GM23338 (cell line): ENCODE results near the gene ARMC7.

Experiments used
- CREB1 ChIP-seq: fragments of 250-450 bp; sonication (Bioruptor Pico); IDR thresholded peaks from 2 replicates; pipeline ENCODE4 v1.5.0; 2020; ENCODE audit warnings: low read depth, mild to moderate bottlenecking, moderate library complexity
- CTCF ChIP-seq, 2 experiments: fragments of 200-600 bp in 1 of 2; sonication (generic) in 1 of 2; conservative IDR thresholded peaks; 2 replicates each; pipeline versions ENCODE4 v1.5.1 to v1.6.1; 2016 to 2017; ENCODE audit warnings: antibody characterized with exemption in 2 of 2, low read depth in 2 of 2, mild to moderate bottlenecking in 2 of 2, moderate library complexity in 1 of 2
- EZH2 ChIP-seq: fragments of 200-600 bp; sonication (generic); IDR thresholded peaks from one replicate; pipeline ENCODE4 v1.8.0; 2017; ENCODE audit warnings: antibody characterized with exemption, mild to moderate bottlenecking, low read depth; ENCODE audit not compliant: unreplicated experiment
- EZH2phosphoT487 ChIP-seq: fragments of 200-600 bp; sonication (generic); IDR thresholded peaks from one replicate; pipeline ENCODE4 v1.8.1; 2018; ENCODE audit warnings: antibody characterized with exemption; ENCODE audit not compliant: unreplicated experiment
- JUNB ChIP-seq: IDR thresholded peaks from one replicate; pipeline ENCODE4 v1.6.1; 2016; ENCODE audit warnings: antibody characterized with exemption; ENCODE audit not compliant: unreplicated experiment
- NANOG ChIP-seq: IDR thresholded peaks from 2 replicates; pipeline ENCODE4 v1.6.1; 2016; ENCODE audit warnings: antibody characterized with exemption, borderline replicate concordance
- POLR2AphosphoS5 ChIP-seq: IDR thresholded peaks from 2 replicates; pipeline ENCODE4 v1.6.1; 2016; ENCODE audit warnings: antibody characterized with exemption, low read depth
- REST ChIP-seq: IDR thresholded peaks from one replicate; pipeline ENCODE4 v1.6.1; 2018; ENCODE audit warnings: antibody characterized with exemption; ENCODE audit not compliant: unreplicated experiment
- STAT1 ChIP-seq: IDR thresholded peaks from one replicate; pipeline ENCODE4 v1.6.1; 2016; ENCODE audit warnings: antibody characterized with exemption; ENCODE audit not compliant: unreplicated experiment
- ZNF114 ChIP-seq: fragments of 250-450 bp; sonication (Bioruptor Pico); IDR thresholded peaks from 2 replicates; pipeline ENCODE4 v1.5.0; 2020; ENCODE audit warnings: mild to moderate bottlenecking, moderate library complexity
- ZNF331 ChIP-seq: fragments of 250-450 bp; sonication (Bioruptor Pico); IDR thresholded peaks from 2 replicates; pipeline ENCODE4 v1.5.0; 2020; ENCODE audit warnings: low read depth, mild to moderate bottlenecking, moderate library complexity
- TF ChIP-seq, protein P1 (sequence below): IDR thresholded peaks from 2 replicates; pipeline ENCODE4 v1.6.1; 2016; ENCODE audit warnings: antibody characterized with exemption
- TF ChIP-seq, protein P2 (sequence below): fragments of 250-450 bp; sonication (Bioruptor Pico); IDR thresholded peaks from 2 replicates; pipeline ENCODE4 v1.5.0; 2020; ENCODE audit warnings: mild to moderate bottlenecking, moderate library complexity

- TF ChIP-seq EZH2 (no peak), CTCF (conservative IDR thresholded peaks at IDR 0.05; ENCODE audit: low read depth in 2 of 2) (no peak), JUNB (no peak), POLR2AphosphoS5 (no peak), CREB1 (CRISPR knock-in tag) (no peak), NANOG (no peak), REST (no peak), ZNF114 (CRISPR knock-in tag) (no peak), STAT1 (no peak), EZH2phosphoT487 (no peak), ZNF331 (CRISPR knock-in tag) (no peak)
- TF ChIP-seq, protein P1, sequence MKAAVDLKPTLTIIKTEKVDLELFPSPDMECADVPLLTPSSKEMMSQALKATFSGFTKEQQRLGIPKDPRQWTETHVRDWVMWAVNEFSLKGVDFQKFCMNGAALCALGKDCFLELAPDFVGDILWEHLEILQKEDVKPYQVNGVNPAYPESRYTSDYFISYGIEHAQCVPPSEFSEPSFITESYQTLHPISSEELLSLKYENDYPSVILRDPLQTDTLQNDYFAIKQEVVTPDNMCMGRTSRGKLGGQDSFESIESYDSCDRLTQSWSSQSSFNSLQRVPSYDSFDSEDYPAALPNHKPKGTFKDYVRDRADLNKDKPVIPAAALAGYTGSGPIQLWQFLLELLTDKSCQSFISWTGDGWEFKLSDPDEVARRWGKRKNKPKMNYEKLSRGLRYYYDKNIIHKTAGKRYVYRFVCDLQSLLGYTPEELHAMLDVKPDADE: no peak
- TF ChIP-seq, protein P2, sequence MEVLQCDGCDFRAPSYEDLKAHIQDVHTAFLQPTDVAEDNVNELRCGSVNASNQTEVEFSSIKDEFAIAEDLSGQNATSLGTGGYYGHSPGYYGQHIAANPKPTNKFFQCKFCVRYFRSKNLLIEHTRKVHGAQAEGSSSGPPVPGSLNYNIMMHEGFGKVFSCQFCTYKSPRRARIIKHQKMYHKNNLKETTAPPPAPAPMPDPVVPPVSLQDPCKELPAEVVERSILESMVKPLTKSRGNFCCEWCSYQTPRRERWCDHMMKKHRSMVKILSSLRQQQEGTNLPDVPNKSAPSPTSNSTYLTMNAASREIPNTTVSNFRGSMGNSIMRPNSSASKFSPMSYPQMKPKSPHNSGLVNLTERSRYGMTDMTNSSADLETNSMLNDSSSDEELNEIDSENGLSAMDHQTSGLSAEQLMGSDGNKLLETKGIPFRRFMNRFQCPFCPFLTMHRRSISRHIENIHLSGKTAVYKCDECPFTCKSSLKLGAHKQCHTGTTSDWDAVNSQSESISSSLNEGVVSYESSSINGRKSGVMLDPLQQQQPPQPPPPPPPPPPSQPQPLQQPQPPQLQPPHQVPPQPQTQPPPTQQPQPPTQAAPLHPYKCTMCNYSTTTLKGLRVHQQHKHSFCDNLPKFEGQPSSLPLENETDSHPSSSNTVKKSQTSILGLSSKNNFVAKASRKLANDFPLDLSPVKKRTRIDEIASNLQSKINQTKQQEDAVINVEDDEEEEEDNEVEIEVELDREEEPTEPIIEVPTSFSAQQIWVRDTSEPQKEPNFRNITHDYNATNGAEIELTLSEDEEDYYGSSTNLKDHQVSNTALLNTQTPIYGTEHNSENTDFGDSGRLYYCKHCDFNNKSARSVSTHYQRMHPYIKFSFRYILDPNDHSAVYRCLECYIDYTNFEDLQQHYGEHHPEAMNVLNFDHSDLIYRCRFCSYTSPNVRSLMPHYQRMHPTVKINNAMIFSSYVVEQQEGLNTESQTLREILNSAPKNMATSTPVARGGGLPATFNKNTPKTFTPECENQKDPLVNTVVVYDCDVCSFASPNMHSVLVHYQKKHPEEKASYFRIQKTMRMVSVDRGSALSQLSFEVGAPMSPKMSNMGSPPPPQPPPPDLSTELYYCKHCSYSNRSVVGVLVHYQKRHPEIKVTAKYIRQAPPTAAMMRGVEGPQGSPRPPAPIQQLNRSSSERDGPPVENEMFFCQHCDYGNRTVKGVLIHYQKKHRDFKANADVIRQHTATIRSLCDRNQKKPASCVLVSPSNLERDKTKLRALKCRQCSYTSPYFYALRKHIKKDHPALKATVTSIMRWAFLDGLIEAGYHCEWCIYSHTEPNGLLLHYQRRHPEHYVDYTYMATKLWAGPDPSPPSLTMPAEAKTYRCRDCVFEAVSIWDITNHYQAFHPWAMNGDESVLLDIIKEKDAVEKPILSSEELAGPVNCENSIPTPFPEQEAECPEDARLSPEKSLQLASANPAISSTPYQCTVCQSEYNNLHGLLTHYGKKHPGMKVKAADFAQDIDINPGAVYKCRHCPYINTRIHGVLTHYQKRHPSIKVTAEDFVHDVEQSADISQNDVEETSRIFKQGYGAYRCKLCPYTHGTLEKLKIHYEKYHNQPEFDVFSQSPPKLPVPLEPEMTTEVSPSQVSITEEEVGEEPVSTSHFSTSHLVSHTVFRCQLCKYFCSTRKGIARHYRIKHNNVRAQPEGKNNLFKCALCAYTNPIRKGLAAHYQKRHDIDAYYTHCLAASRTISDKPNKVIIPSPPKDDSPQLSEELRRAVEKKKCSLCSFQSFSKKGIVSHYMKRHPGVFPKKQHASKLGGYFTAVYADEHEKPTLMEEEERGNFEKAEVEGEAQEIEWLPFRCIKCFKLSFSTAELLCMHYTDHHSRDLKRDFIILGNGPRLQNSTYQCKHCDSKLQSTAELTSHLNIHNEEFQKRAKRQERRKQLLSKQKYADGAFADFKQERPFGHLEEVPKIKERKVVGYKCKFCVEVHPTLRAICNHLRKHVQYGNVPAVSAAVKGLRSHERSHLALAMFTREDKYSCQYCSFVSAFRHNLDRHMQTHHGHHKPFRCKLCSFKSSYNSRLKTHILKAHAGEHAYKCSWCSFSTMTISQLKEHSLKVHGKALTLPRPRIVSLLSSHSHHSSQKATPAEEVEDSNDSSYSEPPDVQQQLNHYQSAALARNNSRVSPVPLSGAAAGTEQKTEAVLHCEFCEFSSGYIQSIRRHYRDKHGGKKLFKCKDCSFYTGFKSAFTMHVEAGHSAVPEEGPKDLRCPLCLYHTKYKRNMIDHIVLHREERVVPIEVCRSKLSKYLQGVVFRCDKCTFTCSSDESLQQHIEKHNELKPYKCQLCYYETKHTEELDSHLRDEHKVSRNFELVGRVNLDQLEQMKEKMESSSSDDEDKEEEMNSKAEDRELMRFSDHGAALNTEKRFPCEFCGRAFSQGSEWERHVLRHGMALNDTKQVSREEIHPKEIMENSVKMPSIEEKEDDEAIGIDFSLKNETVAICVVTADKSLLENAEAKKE: no peak
These were observed 15.0 kb downstream of the ARMC7 start for GRCh38 chr17:75124819-75125162.
